H4 (cell line): Measurements from ENCODE around the gene CD7. TPM values are rescaled to one million over a fixed set of nuclear protein-coding genes. Genes with fewer than 3 reads are reported as not detected.

Experiments used
- DNase-seq: peaks from one replicate; pipeline ENCODE4 v3.0.0-alpha.2; 2015; ENCODE audit warnings: low spot score
- total RNA-seq: library from RNA; depleted of rRNA; stranded (reverse); fragments of >200 nt; shearing (Covaris generic); gene quantifications from 2 replicates; pipeline ENCODE4 v1.2.3, GENCODE V29; 2014

The CD7 gene
- total RNA-seq, 1 experiment from 2014 or later = 0.06 TPM

DNA sequence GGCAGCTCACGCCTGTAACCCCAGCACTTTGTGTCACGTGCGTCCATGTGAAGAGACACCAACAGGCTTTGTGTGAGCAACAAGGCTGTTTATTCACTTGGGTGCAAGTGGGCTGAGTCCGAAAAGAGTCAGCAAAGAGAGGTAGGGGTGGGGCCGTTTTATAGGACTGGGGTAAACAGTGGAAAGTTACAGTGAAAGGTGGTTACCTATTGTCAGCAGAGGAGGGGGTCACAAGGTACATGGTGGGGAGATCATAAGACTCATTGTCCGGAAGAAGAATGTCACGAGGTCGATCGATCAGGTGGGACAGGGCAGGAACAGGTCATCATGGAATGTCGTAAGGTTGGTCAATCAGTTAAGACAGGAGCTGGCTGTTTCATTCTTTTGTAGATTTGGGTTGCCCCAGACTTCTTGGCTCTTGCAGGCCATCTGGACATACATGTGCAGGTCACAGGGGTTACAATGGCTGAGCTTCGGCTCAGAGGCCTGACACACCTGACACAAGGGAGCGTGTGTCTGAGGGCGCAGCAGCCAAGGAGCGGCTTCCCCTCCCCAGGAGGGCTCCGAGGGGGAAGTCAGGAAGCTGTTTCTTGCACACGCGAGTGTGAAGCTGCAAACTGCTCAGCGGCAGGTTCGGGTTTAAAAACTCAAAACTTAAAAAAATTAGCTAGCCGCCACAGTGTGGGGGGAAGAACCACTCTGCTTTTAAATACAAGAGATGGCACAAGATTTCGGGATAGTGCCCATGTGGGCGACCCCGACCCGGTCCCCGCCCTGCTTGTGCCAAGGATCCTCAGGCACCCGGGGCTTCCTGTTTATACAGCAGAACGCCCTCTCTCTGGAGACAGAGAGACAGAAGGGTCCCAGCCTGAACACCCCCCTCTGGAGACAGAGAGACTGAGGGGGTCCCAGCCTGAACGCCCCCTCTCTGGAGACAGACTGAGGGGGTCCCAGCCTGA is 29.2 kb upstream of the CD7 start:
- DNase-seq = no peak

- DNase-seq = no peak
Observed at GRCh38 chr17:82345151-82345976, 28.0 kb upstream of the CD7 start.

GRCh38 chr17:82344175-82344907 is 26.9 kb upstream of the CD7 start:
- DNase-seq = no peak

GRCh38 chr17:82343560-82343959 is 26.2 kb upstream of the CD7 start:
- no peak for DNase-seq

- no peak for DNase-seq
Observed at GRCh38 chr17:82342361-82343079, 25.1 kb upstream of the CD7 start.

DNA sequence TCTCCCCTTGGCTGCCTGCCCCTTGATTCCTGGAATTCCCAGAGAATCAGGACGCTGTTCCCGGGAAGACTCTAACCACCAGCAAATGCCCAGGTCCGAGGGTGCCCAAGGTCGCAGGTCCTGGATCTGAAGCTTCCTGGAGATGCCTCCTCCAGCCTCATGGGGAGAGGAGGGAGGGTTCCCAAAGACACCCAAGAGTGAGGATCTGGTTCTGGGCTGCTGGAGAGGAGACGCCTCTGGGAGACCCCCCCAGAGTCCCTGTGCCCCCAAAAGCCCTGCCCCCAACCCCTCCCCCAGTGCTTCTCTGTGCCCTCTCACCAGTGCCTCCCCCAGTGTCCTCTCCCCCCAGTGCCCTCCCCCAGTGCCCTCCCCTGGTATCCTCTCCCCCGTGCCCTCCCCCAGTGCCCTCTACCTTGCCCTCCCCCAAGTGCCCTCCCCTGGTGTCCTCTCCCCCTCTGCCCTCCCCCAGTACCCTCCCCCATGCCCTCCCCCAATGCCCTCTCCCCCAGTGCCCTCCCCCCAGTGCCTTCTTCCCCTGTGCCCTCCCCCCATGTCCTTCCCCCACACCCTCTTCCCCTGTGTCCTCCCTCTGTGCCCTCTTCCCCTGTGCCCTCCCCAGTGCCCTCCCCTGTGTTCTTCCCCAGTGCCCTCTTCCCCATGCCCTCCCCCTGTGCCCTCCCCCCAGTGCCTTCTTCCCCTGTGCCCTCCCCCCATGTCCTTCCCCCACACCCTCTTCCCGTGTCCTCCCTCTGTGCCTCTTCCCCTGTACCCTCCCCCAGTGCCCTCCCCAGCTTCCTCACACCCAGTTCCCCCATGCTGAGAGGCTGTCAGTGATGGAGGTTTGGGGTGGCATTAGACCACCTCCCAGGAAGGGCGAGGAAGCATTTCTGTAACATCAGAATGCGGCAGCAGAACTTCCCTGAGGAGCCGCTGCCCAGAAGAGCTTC is 22.5 kb upstream of the CD7 start:
- DNase-seq = no peak

DNA sequence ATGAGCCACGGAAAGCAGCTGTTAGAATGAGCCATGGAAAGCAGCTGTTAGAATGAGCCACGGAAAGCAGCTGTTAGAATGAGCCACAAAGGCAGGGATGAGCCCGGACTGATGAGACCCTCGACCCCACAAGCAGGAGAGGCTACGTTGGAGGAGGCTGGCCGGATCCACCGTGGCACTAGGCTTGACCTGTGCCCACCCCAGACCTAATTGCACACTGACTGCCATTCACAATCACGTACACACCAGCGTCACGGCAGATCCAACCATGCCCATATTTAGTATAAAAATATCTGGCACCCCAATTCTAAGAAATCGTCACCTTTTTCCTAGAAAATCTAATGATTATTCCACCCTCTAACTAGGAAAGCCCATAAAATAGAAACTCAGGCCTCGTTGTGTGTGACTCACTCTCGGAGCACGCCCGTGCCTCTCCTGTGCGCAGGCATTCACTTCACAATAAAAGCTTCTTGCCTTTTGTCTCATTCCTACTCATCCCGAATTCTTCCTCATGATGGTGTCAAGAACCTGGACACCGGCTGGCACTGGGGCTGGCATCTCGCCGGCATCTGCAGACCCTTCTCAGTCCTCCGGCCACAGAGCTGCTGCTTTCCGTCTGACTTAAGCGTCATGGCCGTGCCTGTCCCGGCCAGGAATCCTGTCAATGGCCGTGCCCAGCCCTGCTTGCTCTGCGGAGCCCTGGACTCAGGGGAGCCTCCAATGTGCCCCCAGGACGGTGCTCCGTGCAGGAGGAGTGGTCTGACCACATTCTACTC is 21.6 kb upstream of the CD7 start:
- DNase-seq = peak; percentile 82

- peak; percentile 62 for DNase-seq
Observed at GRCh38 chr17:82334622-82335394, 17.4 kb upstream of the CD7 start.

DNA sequence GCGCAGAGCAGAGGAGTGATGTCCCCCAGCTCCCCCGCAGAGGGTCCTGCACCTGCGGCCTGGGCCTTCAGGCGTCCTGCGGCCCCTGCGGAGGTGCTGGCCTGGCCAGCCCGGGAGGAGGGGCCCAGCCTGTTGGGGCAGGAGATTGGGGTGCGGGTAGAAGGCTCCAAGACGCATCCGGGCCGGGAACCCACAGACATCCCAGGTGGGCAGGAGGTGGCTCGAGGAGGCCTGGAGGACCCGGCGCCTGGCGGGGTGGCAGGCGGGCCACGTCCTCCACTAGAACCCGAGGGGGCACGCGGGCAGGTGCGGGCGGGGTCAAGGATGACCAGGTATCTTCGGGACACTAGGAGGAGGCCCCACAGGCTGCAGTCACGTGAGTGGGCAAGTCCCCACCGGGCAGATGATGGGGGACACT is 16.8 kb upstream of the CD7 start:
- no peak for DNase-seq

DNA sequence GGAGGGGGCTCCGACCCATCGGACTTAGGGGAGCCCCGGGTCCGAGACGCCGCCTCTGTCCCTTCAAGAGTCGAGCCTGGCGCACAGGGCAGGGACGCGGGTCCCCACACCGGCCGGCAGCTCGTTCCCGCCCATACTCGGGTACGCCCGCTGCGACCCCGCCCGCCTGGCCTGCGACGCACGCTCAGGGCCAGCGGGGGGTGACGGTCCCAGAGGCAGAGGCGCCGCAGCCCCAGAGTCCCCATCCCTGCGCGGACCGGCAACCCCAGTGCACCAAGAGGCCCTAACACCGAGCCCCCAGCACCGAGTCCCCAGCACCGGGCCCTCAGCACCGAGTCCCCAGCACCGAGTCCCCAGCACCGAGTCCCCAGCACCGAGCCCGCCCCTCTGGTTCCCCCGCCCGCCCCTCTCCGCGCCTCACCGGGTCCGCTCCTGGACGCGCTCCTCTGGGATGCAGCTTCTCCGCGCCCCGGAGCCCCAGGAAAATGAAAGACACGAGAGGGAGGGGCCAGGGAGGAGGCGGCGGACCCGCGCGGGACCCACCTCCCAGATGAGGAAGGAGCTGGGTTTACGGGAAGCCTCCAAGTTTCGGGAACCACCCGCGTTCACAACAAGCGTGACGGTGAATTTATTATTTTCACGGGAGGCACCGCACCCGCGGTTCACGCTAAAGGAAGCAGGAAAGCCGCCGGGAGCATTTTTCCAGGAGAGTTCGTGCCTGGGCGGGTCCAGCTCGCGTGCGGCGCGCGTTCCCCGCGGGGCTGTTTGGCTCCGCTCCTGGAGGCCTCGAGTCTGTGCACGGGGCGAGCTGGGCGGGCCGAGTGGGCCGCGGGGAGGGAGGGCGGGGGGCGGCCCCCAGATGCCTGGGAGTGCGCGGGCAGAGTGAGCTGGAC is 16.1 kb upstream of the CD7 start, which contains the start of gene SECTM1:
TSS of gene SECTM1 (minus strand) at position 488 of the 893 bp plus-strand sequence. CDS start 6,526 bp downstream, outside the sequence.
- DNase-seq = peak; percentile 37

- peak; percentile 48 for DNase-seq
Observed at GRCh38 chr17:82332669-82333278, 15.4 kb upstream of the CD7 start.

DNA sequence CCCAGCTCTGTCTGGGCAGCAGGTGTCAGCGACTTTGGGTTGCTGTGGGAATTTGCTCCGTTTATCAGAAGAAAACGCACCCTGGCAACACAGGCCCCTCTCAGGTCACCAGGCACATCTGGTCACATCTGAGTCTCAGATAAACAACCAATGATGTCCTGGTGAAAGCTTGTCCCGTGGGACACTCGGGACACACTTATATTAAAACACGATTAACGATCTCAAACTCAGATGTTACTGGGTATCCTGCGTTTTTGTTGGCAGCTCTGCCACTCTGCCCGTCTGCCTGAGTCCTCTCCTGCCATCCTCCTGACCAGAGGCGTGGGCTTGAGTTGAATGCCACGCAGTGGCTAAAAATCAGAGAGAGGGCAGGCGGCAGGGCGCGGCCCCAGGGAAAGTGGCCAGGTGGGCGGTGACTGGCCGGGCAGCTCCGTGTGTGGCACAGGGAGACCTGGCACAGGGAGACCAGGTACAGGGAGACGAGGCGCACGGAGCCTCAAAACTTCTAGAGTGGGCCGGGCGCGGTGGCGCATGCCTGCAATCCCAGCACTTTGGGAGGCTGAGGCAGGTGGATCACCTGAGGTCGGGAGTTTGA is 14.0 kb upstream of the CD7 start:
- DNase-seq = no peak

GRCh38 chr17:82330322-82331239 is 13.2 kb upstream of the CD7 start:
- DNase-seq = peak; percentile 85

GRCh38 chr17:82329683-82330321 is 12.4 kb upstream of the CD7 start:
- DNase-seq = no peak

- no peak for DNase-seq
Observed at GRCh38 chr17:82328994-82329507, 11.6 kb upstream of the CD7 start.
